22Rv1 (cell line): ENCODE measurements around the gene OCA2.

Source experiments
- ZFX ChIP-seq: fragments of 450-650 bp; IDR thresholded peaks from 2 replicates; pipeline ENCODE4 v1.6.1; 2017; ENCODE audit warnings: antibody characterized with exemption, borderline replicate concordance
- TF ChIP-seq, protein P1 (sequence below): fragments of 450-650 bp; IDR thresholded peaks from 2 replicates; pipeline ENCODE4 v1.5.1; 2017; ENCODE audit warnings: mild to moderate bottlenecking

DNA sequence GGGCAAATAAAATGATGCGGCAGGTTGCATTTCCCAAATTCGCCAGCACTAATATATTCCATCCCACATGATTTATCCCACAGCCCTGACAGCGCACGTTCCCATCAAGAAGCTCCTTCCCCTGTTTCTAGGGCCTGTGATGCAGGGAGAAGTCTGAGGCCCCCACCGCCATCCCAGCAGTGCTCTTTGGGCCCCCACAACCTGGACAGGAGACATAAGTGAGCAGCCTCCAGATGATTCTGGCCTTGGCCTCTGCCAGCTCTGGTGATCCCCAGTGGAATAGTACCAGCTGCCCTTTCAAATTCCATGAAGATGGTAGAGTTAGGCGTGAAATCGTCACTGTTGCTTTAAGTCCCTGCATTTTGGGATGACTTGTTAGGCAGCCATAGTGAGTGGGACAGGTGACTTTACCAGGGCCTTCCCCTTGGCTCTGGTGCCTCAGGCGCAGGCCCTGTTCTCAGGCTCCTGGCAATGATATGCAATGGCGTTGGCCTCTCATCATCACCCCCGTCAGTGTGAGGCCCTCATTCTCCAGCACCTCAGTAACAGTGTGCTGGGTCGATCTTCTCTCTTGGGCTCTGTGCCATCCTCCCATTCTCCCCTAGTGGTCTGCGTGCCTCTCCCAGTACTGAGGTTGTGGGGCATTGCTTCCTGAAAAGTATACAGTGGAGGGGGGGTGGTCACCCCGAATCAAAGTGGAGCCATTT, 263.7 kb downstream of the OCA2 start:
- TF ChIP-seq ZFX, result no peak
- TF ChIP-seq, protein P1, sequence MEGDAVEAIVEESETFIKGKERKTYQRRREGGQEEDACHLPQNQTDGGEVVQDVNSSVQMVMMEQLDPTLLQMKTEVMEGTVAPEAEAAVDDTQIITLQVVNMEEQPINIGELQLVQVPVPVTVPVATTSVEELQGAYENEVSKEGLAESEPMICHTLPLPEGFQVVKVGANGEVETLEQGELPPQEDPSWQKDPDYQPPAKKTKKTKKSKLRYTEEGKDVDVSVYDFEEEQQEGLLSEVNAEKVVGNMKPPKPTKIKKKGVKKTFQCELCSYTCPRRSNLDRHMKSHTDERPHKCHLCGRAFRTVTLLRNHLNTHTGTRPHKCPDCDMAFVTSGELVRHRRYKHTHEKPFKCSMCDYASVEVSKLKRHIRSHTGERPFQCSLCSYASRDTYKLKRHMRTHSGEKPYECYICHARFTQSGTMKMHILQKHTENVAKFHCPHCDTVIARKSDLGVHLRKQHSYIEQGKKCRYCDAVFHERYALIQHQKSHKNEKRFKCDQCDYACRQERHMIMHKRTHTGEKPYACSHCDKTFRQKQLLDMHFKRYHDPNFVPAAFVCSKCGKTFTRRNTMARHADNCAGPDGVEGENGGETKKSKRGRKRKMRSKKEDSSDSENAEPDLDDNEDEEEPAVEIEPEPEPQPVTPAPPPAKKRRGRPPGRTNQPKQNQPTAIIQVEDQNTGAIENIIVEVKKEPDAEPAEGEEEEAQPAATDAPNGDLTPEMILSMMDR, result no peak
